ENCODE results near the gene BLVRB.
"Not testable (repeated sequence)": the region's sequence is repeated elsewhere in the genome, so short reads cannot be mapped to it uniquely, and the experiment has no call there.

Gene BLVRB

GRCh38 chr19:40475878-40476644 is 10.5 kb upstream of the BLVRB start:
- not testable (repeated sequence) for DNase-seq

GRCh38 chr19:40474737-40475136 is 9.2 kb upstream of the BLVRB start:
- no peak for DNase-seq

- no peak for DNase-seq
Observed at GRCh38 chr19:40472516-40472915, 7.0 kb upstream of the BLVRB start.

GRCh38 chr19:40471111-40471510 is 5.6 kb upstream of the BLVRB start:
- DNase-seq, result no peak

GRCh38 chr19:40469011-40469410 is 3.5 kb upstream of the BLVRB start:
- no peak for DNase-seq

- peak in 1 of 5 donors; percentile 21 for DNase-seq
Observed at GRCh38 chr19:40466985-40467734, 1.6 kb upstream of the BLVRB start, which contains the start of gene SPTBN4. Gene SPTBN4 (plus strand): TSS chr19:40467001. CDS start chr19:40472622, 5,621 bp downstream.

GRCh38 chr19:40466219-40466984 is 857 bp upstream of the BLVRB start:
- DNase-seq, result peak in 2 of 5 donors; percentile 60 to 62

GRCh38 chr19:40465025-40465556 is 454 bp downstream of the BLVRB start:
- DNase-seq, result peak in 3 of 5 donors; percentile 11 to 61 (median 17)

- DNase-seq, result peak; percentile 36 to 71 (median 48)
Observed at GRCh38 chr19:40464059-40465024, 1.2 kb downstream of the BLVRB start.

GRCh38 chr19:40463587-40464037 is 1.9 kb downstream of the BLVRB start:
- not testable (repeated sequence) for DNase-seq

- DNase-seq, result no peak
Observed at GRCh38 chr19:40461669-40462221, 3.8 kb downstream of the BLVRB start.

GRCh38 chr19:40460185-40460584 is 5.4 kb downstream of the BLVRB start:
- DNase-seq, result no peak

- DNase-seq, result no peak
Observed at GRCh38 chr19:40458597-40458974, 7.0 kb downstream of the BLVRB start.

GRCh38 chr19:40457953-40458596 is 7.5 kb downstream of the BLVRB start:
- no peak for DNase-seq

- DNase-seq, result no peak
Observed at GRCh38 chr19:40457048-40457447, 8.5 kb downstream of the BLVRB start.

- not testable (repeated sequence) for DNase-seq
Observed at GRCh38 chr19:40453943-40454342, 11.6 kb downstream of the BLVRB start.

GRCh38 chr19:40453151-40453735 is 12.3 kb downstream of the BLVRB start:
- no peak for DNase-seq

GRCh38 chr19:40452016-40452415 is 13.5 kb downstream of the BLVRB start:
- DNase-seq, result no peak

- DNase-seq, result no peak
Observed at GRCh38 chr19:40450664-40451063, 14.9 kb downstream of the BLVRB start.

- no peak for DNase-seq
Observed at GRCh38 chr19:40449506-40449905, 16.0 kb downstream of the BLVRB start.

Measured in T-helper 1 cell (primary cell).